ENCODE results near the gene CHERP.

Gene CHERP, protein sequence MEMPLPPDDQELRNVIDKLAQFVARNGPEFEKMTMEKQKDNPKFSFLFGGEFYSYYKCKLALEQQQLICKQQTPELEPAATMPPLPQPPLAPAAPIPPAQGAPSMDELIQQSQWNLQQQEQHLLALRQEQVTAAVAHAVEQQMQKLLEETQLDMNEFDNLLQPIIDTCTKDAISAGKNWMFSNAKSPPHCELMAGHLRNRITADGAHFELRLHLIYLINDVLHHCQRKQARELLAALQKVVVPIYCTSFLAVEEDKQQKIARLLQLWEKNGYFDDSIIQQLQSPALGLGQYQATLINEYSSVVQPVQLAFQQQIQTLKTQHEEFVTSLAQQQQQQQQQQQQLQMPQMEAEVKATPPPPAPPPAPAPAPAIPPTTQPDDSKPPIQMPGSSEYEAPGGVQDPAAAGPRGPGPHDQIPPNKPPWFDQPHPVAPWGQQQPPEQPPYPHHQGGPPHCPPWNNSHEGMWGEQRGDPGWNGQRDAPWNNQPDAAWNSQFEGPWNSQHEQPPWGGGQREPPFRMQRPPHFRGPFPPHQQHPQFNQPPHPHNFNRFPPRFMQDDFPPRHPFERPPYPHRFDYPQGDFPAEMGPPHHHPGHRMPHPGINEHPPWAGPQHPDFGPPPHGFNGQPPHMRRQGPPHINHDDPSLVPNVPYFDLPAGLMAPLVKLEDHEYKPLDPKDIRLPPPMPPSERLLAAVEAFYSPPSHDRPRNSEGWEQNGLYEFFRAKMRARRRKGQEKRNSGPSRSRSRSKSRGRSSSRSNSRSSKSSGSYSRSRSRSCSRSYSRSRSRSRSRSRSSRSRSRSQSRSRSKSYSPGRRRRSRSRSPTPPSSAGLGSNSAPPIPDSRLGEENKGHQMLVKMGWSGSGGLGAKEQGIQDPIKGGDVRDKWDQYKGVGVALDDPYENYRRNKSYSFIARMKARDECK

DNA sequence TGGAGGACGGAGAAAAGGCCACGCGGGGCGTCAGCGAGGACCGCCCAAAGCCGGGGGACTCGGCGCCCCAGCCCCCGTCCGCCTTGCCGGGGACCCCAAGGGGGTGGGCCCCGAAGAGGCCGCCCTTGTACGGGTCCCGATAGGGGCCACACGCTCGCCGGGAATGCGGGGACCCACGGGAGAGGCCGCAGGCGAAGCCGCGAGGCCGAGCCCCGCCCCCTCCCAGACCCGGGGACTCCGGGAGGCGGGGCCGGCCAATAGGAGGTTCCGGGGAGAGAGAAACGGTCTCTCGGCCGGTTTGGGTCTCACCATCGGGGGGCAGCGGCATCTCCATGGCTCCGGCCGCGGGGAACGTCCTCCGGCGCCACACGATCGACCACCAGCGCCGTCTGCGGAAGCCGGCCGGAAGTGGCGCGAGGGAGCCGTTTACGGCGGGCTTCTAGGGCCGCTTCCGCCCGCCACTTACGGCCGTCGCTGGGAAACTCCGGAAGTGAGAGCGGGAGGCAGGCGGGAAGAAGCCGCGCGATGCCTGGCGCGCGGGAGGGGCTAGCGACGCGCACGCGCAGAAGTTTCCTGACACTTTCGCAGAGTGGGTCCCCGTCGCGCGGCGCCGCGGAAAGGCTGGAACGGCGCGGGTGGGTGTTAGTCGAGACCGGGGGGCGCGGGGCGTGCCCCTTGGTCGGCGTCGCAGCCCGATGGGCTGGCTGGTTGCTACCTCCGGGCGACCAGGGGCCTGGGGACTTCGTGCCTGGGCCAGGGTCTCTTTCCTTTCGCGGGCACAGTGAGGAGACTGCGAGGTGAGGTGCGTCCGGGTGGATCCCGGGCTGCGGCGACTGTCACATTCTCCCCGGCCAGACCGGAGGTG, at the start of gene CHERP:
Gene CHERP, minus strand, starts transcription at position 393 of the 865 bp plus-strand sequence. Its CDS starts 59 bp downstream, at position 334.
- in situ Hi-C loops (cut with MboI; ENCODE audit: low sequenced_read_pairs): no loop called here

DNA sequence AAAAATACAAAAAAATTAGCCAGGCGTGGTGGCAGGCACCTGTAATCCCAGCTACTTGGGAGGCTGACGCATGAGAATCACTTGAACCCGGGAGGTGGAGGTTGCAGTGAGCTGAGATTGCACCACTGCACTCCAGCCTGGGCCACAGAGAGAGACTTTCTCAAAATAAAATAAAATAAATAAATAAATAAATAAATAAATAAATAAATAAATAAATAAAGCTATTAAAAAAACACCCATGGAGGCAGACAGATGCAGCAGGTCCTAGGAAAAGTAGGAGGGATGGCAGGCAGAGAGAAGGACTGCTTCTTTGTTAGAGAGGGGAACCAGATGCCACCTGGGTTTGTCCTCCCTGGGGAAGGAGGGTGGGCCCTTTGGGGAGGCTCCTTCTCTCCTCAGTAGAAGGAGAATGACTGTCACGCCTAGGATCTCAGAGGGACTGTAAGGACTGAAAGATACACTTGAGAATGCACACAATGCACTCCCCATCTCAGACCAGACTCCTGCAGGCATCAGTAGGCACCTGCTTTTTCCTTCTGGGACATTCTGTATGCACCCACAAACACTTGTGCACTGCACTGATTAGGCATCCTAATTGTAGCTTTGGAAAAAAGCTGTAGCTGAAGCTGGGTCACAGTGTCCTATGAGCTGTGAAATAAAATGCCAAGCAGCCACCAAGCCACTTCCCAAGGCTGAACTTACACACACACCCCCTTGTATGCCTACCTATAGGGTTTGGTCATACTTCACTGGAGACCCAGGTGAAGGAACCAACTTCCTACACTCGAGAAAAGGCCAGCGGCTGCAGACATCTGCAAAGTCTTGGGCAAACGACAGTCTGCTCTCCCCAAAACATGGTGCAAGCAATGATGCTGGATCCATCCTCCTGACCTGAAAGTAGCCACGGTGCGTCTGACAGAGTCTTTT, 48.9 kb upstream of the CHERP start:
- in situ Hi-C loops (cut with MboI; ENCODE audit: low sequenced_read_pairs): no loop called here

DNA sequence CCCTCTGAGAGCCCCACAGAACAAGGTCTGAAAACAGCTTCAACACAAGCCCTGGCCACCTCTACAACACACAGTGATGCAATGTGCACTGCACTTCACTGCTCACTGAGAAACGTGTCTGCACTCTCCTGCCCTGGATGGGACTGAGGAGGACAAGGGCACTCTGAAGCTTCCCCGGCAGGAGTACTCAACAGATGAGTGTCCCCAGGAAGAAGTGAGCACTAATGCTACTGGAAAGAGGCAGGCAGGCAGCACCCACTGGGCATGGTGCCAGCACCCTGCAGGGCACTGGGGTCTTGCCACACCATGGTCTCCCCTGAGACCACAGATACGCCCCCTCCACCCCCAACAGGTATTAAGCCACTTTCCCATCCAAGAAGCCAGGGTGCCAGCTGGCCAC, 47.7 kb upstream of the CHERP start:
- in situ Hi-C loops (cut with MboI; ENCODE audit: low sequenced_read_pairs): no loop called here

DNA sequence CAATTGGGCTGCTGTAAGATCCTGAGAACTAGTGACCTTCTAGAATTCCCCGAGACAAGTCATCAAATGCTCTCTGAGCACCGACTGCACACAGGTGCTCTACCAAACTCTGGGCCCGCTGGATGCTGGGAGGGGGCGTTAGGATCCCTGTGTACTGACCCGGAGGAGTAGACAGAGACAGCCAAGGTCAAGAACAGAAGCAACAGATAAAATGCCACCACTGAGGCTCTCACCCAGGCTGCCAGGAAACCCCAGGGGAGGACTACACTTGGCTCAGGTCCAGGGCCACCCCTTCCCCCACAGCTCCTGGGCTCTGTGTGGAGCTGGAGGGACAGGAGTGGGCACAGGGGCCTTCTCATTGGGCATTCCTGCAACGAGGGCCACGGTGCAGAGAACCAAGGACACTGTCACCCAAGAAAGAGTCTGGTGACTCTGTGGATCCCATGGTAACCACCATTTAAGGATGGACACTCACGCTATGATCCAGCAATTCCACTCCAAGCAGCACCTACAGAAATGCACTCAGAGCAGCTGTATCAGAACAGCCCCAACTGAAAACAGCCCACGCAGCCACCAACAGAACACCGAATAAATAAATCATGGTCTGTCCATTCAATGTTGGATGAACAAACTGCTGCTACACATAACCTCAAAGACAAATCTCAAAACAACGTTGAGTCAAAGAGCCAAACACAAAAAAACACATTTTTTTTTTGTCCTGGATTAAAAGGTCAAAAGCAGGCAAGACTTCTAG, 46.8 kb upstream of the CHERP start:
- in situ Hi-C loops (cut with MboI; ENCODE audit: low sequenced_read_pairs): no loop called here

DNA sequence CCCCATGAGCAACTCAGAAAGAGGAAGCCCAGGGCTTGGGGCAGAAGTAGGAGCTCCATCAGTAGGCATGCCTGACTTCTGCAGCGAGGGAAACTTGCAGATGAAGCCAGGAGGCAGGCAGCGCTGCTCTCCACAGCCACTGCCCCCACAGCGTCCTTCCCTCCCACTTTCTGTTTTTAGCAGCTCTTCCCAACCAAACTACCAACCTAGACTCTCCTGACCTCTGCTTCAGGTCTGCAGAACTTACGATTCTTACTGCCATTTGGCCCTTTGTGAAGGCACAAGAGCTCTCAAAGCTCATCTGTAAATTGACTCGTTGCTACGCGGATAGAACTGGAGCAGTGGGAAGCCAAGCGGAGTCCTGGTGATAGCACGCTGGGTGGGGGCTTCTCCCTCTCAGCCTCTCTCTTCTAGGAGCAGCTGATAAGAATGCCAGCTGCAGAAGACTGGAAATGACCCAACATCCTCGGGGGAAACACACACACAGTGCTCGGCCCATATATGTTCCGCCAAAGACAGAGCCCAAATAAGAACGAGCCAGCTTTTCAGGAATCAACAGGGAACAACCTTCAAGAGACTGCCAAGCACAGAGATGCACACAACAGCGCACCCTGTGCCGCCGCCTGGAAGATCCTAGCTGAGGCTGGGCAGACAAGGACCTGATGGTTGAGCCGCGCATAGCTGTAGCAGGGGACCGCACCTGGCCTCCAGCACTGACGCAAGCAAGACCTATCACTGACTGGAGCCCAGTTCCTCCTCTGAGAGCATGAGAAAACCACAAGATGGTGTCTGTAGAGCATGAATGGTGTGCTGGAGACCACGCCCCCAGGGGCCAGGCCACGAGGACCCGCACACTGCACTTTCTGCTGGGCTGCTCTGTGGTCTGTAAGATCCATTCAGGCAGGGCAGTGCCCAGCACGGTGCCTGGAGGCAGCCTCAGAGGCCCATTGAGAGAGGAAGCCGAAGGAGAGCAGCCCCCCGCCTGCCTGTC, 45.9 kb upstream of the CHERP start:
- in situ Hi-C loops (cut with MboI; ENCODE audit: low sequenced_read_pairs): no loop called here

DNA sequence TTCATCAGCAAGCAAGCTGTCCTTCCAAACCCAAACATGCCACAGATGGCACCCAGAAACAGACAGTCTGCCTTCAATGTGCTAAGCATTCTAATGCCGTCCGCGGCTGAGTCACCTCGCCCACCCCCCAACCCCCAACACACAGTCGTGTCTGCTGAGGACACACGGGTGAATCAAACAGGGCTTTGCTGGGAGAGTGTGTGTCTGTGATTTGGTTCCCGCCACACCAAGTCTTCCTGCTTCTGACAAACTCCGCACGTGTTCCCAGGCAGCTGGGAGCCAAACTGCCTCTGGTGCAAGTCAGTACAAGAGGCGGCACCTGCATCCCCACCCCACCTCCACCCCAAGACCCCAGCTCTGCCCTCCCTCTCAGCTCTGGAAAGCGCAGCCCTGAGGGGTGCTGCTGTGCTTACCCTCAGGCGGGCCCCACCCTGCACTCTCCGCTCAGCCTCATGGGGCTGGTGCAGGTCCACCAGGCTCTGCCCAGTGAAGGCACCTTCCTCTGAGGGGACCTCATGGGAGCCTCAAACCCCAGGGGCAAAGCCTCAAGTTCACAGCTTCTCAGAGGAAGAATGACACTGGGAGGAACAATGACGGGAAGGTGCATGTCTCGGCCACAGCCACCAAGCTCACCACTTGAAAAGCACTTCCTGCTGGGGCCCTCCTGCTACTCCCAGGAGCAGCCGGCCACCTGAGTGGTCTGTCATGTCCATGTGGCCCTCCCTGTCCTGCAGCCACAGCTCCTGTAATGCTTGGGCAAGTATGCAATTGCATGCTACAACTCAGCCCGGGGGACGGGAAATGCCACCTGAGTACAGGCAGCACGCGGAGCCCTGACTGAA, 45.0 kb upstream of the CHERP start:
- in situ Hi-C loops (cut with MboI; ENCODE audit: low sequenced_read_pairs): no loop called here

DNA sequence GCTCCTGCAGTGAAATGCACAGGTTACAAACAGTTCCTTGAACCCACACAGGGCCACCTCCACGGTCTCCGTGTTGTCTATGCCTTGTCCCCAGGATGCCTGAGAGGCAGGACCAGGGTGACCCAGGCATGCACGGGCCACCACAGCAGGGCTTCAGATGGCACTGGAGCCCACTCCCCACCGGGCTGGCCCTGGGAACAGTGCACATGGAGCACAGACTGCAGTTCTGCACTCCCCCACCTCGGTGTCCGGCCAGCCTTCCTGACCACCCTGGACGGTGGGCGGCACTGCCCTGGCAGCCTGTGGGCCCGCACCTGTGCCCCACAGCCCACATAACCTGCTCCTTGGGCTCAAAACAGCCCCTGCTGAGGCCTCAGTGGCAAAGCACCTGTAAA, 44.2 kb upstream of the CHERP start:
- in situ Hi-C loops (cut with MboI; ENCODE audit: low sequenced_read_pairs): no loop called here

DNA sequence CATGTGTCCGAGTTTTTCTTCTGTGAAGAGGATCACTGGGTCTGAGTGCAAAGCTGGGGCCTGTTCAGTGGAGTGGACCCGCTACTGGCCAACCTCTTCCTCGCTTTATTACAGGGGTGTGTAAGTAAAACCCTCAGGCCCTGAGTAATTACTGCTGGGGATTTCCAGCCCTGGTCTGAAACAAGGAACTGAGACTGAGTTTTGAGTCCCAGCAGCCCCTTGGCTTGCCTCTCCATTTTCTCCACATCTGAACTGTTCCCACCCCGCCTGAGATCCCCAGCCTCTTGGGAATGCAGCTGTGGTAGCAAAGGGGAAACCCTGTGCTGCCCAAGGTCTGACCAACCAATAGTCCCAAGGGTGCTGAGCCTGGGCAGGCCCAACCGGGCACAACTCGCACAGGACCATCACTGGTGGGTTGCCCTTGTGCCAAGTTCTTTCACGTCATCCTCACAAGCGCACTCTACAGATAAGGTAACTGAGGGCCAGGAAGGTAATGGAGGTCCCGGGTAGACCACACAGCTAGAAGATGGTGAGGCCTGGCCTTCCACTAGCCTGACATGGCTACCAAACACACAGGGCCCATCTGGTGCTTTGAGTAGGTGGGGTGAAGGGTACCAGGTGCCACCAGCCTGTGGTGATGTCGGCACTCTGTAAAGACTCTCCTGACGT, 43.7 kb upstream of the CHERP start:
- in situ Hi-C loops (cut with MboI; ENCODE audit: low sequenced_read_pairs): no loop called here

DNA sequence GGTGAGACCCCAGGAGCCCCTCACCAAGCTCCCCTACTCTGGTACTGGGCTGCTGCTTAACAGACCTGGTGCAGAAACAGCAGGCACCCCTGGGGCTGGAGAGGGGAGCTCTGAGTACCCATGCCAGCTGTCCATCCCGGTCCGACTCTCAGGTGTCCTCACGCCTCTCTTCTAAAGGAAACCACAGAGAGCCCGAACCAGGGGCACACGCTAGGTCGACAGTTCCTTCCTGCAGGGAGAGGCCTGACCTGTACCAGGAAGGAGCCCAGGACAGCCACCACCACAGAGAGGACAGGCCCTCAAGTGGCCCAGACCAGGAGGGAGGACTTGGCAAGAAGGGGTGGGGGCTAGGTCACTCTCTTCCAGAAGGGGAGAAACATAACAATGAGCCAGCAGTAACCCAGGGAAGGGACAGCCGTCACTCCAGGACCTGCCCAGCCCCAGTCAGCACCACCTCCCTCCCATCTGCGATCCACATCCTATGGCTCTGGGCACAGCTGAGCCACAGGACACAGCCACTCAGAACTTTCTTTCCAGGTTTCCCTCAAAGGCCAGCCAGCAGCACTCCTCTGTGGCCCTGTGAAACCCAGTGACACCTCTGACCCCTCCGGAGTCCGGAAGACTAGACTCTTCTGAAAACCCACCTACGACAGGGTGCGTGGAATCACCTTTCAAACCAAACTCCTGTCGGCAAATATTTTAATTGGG, 43.0 kb upstream of the CHERP start:
- in situ Hi-C loops (cut with MboI; ENCODE audit: low sequenced_read_pairs): no loop called here

DNA sequence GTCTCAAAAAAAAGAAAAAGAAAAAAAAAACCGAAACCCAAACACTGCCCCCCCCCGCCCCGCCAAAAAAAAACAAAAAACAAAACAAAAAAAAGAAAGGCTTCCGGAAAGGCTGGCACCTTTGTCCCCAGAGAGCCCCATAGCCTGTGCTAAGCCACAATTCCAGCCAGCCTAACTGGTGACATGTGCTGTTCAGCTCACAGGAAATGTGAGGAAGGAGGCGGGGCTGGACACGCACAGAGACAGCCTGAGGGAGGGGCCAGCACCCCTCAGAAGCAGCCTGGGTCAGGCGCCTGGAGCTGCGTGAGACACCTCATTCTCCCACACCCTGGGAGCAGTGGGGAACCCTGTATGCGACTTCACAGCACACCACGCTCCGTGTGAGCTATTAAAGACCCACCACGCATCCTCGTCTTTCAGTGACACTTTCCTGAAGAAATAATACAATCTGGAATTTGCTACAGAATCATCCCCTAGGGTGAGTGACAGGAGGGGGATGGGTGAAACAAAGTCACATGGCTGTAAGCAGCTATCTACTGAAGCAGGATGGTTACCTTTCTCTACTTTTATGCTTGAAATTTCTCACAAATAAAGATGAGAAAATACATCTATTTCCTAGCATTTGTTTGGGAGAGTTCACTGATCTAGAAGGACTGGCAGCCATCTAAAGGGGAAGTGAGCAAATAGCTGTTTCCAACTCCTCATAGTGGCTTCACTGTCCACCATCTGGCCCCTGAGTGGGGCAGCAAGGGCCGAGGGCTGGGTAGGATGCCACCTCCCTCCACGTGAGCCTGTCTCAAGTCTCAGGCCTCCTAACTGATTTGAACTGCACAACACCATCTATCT, 42.2 kb upstream of the CHERP start:
- in situ Hi-C loops (cut with MboI; ENCODE audit: low sequenced_read_pairs): no loop called here

DNA sequence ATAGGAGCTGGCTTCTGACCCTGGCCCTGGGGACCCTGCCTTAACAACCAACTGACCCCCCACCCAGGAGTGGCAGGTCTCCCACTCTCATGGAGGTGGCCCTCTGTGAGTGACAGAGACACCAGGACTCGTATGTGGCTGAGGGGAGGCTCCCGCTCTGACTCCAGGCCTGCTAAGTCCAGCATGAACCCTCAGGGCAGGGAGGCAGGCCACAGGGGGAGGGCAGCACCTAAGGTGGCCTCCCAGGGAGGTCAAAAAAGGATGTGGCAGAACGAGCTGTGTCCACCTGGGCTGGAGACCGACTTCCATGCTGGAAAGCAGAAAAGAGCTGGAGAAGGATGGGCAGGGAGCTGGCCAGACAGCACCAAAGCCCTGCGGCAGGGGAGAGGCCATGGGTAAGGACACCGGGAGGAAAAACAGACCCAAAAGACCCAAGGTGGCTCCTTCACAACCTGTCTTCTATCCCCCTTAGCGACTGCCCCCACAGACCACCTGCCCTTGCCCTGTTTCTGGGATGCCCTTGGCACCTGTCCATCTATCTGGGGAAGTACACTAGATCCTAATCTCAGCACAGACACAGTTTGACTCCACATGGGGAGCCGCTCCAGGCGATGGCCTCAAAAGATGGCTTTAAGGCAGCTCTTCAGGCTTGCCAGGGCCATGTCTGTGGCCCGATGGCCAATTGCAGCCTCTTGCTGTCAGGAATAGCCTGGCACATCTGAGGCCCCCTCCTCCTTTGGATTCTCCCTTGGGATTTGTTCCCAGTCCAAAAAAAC, 40.4 kb upstream of the CHERP start:
- in situ Hi-C loops (cut with MboI; ENCODE audit: low sequenced_read_pairs): no loop called here

DNA sequence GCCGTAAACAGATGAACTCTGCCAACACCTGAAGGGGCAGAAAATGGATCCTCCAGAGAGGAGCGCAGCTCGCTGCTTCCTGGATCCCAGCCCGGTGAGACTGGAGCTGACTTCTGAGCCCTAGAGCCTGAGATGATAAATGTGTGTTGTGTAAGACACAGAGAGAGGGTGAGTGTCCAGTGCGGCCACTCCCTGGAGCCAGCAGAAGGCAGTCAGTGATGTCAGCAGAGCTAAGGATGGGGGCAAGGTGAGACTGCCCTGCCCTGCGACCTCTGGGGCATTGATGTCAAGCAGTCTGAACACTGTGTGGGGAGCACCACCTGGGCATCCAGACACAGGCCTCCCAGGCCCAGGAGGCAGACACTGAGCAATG, 39.7 kb upstream of the CHERP start:
- in situ Hi-C loops (cut with MboI; ENCODE audit: low sequenced_read_pairs): no loop called here

DNA sequence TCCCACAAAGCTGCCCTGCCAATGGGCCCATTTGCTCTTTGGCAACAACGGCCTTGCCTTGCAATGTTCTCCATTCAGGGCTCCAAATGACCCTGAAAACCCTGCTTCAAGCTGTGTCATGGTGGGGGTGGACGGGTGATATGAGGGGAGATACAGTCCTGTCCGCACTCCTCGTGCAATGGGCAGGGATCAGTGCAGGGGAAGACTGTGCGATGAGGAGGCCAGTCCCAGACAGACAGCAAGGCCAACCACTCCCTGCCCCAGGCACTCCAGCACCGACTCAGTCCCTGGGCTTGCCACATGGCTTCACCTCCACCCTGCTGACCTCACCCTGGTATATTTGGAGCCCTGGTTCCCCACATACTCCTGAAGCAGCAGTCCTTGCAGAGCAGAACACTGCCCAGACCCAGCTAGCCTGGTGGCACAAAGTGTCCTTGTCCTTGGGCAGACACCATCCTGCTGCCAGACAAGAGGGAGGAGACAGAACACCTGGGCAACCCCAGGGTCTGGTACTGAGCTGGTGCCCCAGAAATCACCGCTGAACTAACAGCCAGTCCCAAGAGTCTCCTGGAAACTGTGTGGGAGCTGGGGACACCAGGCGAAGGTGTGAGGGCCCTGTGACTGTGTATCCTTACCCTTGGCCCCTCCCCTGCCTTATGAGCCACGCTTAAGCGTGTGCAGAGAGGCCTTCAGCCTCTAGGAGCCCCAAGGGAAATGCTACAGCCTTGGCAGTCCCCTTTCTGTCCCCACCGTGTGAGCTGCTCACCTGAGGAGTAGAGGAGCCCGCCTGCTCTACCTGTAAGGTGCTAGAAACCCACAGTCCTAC, 39.1 kb upstream of the CHERP start:
- in situ Hi-C loops (cut with MboI; ENCODE audit: low sequenced_read_pairs): no loop called here

DNA sequence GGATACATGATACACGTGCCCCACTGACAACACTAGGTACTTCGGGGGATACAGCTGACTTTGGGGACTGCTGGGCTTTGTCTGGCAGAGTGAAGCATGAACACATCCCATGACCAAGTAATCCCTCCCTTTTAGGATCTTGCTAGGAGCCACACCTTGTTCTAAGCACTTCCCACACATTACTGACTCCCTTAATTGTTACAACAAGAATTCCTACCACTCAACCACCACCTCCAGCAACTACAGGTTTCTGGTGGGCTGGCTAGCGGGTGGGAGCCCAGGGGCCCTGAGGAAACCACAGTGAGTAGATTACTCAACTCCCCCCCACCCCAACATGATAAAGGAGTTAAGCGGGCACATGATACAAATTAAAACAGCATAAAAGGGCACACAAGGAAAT, 37.1 kb upstream of the CHERP start:
- in situ Hi-C loops (cut with MboI; ENCODE audit: low sequenced_read_pairs): no loop called here

Data from HL-60/S4 treated with phorbol 12-myristate 13-acetate at 8.2 ng/mL for 4 days and 3 days (cell line).